ENCODE data around the gene FAM168A. TPM values are rescaled to one million over a fixed set of nuclear protein-coding genes. Genes with fewer than 3 reads are reported as not detected.

Gene FAM168A, protein sequence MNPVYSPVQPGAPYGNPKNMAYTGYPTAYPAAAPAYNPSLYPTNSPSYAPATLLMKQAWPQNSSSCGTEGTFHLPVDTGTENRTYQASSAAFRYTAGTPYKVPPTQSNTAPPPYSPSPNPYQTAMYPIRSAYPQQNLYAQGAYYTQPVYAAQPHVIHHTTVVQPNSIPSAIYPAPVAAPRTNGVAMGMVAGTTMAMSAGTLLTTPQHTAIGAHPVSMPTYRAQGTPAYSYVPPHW
- 10 to 100 TPM; 42.2 to 50.6 (median 46.0) TPM for polyA plus RNA-seq (ENCODE audit: insufficient read length in 4 of 4)

DNA sequence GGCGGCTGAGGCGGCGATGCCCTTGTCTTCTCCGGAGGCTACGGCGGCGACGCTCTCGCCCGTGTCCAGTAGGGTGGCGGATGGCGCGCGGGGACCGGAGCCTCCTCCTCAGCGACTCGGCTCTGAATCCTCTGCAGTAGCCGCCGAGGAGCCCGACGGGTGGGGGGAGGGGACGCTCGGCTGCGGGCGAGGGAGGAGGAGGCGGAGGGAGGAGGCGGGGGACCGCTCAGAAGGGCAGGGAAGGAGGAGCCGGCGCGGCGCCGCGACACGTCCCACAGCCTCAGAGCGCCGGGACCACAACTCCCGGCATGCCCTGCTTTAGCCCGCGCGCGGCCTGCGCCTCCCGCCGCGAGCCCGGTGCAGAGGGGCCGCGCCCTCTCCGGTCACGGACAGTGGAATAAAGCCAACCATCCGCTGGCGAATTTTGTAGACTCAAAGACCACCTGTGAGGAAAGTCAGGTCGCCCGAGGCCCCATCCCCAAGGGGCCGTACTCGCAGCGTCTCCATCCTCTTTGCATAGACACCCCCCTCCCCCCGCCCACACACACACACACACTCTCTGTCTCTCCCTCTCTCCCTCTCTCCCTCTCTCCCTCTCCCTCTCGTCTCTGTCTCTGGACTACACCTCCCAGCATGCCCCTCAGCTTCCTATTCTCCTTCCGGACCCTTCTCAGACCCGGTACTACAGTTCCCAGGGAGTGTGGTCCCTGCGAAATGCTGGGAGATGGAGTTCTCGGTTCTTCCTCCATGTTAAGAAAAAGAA lies at the start of gene FAM168A:
Gene FAM168A (minus strand): TSS at position 157 of the 763 bp plus-strand sequence. CDS start 129,638 bp downstream, outside the sequence.
- peak; percentile 92 to 97 (median 94) for DNase-seq (ENCODE audit: low read depth in 4 of 4, low spot score in 3 of 4)

DNA sequence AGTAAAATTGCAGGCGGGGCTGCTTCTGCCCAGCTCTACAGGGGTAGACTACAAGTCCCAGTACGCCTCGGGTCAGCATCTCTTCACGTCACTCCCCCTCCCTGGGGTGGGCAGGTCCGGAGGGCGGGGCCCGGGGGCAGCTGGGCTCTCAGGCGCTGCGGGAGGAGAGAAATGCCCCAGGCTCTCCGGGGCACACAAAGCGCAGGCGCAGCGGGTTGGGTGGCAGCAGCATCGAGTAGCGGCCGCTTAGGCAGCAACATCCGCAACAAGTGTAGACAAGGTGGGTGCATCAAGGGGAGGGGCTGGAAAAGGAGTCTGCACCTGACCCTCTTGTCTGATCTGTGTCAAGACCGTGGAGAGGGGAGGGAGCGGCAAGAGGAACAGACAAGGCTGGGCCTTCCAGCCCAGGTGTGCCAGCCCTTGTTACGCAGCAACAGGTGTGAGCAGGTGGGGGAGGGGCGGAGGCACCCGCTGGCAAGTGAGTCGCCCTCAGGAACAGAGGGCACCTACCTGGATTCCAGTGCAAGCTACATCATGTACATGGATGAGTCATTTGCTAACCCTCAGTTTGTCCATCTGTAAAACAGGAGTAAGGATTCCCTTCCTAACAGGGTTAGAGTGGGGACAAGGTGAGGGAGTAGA lies 49.7 kb upstream of the FAM168A start:
- peak; percentile 59 to 71 (median 63) for DNase-seq (ENCODE audit: low read depth in 4 of 4, low spot score in 3 of 4)

GRCh38 chr11:73645972-73646631 lies 48.2 kb upstream of the FAM168A start, which contains the start of gene PLEKHB1:
TSS of gene PLEKHB1 (plus strand) at chr11:73646581. CDS start at chr11:73646609, 28 bp downstream.
- DNase-seq (ENCODE audit: low read depth in 4 of 4, low spot score in 3 of 4): no peak

- DNase-seq (ENCODE audit: low read depth in 4 of 4, low spot score in 3 of 4): no peak
Measured at GRCh38 chr11:73645121-73645969, 47.4 kb upstream of the FAM168A start.

GRCh38 chr11:73641668-73642067 lies 43.8 kb upstream of the FAM168A start:
- no peak for DNase-seq (ENCODE audit: low read depth in 4 of 4, low spot score in 3 of 4)

GRCh38 chr11:73640592-73640991 lies 42.7 kb upstream of the FAM168A start:
- DNase-seq (ENCODE audit: low read depth in 4 of 4, low spot score in 3 of 4): no peak

DNA sequence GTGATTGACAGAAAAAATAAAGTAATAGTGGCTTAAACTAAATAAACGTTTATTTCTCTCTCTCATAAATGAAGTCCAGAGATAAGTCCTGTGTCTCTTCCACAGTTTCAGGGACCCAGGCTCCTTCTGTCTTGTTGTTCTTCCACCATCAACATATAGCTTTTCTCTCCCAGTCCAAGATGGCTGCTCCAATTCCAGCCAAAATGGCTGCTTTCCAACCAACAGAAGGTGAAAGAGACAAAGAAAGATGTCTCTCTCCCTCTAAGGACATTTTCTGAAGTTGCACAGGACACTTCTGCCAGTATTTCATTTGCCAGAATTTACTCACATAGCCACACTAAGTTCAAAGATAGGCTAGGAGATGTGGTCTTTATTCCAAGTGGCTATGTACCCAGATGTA lies 39.1 kb upstream of the FAM168A start:
- DNase-seq (ENCODE audit: low read depth in 4 of 4, low spot score in 3 of 4): no peak

DNA sequence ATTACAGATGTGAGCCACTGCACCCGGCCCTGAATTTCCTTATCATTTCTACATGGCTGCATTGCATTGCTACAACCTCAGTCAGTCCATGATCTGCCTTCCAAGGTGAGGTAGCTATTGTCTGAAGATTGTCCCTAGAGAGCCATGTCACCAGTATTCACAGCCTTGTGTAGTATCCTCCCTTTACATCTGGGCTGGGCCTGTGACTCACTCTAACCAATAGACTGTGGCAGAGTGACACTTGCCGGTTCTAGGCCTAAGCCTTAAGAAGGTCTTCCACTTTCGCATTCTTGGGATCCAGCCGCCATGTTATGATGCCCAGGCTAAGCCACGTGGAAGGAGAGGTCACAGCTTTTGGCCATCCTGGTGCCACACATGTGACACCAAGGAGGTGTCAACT lies 38.3 kb upstream of the FAM168A start:
- no peak for DNase-seq (ENCODE audit: low read depth in 4 of 4, low spot score in 3 of 4)

DNA sequence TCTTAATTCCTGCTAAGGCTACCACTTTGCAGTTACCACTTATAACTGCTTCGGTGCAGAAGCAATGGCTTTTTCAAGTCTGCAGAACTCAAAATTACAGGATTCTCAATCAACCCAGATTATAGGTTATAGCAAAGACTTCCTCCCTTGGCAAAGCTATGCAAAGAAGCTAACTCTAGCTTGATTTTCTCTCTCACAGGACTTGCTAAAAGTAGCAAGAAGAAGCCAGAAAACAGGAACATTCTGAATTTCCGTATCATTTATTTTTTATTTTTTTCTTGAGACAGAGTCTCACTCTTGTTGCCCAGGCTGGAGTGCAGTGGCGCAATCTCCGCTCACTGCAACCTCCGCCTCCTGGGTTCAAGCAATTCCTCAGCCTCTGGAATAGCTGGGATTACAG lies 37.8 kb upstream of the FAM168A start:
- DNase-seq (ENCODE audit: low read depth in 4 of 4, low spot score in 3 of 4): no peak

DNA sequence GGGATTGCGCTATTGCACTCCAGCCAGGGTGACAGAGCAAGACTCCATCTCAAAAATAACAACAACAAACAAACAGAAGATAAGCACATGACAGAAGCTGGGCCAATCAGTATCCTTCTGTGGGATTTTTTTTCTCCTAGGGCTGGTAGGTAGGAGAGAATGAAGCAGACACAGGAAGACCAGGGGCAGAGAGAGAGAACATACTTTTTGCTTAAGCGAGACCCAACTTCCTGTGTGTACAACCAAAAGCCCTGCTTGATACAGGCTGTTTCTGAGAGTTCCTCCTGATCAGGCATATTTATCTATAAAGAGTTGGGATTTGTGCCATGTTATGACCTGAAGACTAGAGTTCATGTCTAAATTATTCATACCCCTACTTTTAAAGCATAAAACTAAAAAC lies 36.1 kb upstream of the FAM168A start:
- no peak for DNase-seq (ENCODE audit: low read depth in 4 of 4, low spot score in 3 of 4)

GRCh38 chr11:73632996-73633395 lies 35.1 kb upstream of the FAM168A start:
- DNase-seq (ENCODE audit: low read depth in 4 of 4, low spot score in 3 of 4): no peak

DNA sequence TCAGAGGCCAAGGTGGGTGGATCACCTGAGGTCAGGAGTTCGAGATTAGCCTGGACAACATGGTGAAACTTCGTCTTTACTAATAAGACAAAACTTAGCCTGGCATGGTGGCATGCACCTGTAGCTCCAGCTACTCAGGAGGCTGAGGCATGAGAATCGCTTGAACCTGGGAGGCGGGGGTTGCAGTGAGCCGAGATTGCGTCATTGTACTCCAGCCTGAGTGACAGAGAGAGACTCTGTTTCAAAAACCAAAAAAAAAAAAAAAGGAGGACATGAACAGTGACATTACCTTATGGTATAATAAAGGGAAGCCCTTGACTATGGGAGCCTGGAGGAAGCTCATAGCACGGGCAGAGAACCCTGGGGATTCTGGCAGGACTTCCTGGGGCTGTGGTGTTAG lies 32.0 kb upstream of the FAM168A start:
- DNase-seq (ENCODE audit: low read depth in 4 of 4, low spot score in 3 of 4): no peak

DNA sequence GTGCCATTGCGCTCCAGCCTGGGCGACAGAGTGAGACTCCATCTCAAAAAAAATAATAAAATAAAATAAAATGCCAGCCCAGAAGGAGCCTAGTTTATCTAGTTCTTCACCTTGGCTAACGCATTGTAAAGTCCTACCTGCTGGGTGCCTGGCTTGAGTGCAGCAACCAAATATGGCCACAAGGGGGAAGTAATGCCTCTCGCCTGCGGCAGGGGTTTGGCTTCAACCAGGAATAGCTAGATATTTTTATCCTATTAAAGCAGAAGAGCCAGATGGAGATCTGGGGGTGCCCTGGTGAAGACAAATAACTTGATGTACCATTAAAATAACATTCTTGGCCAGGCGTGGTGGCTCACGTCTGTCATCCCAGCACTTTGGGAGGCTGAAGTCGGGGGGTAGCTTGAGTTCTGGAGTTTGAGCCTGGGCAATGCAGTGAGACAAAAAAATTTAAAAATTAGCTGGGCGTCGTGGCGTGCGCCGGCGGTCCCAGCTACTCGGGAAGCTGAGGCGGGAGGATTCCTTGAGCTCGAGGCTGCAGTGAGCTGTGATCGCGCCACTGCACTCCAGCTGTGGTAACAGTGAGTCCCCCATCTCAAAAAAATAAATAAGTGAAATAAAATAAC lies 27.9 kb upstream of the FAM168A start:
- DNase-seq (ENCODE audit: low read depth in 4 of 4, low spot score in 3 of 4): peak in 1 of 4 donors; percentile 56

DNA sequence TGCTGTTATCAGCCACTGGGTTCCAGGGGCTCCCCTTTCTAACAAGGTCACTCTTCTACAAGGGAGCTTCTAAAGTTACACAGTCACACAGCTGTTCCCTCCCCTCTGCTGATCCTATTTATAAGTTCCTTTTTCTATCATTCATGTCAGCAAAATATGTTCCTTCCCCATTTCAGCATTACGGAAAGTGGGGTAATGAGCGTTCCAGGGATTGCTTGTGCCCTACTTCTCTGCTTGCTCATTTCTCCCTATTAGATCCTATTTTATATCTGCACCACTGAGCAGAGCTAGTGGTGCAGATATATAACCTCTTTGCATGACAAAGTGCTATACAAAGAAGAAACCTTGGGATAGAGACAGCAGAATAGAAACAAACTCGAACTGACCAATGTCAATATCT lies 25.8 kb upstream of the FAM168A start:
- no peak for DNase-seq (ENCODE audit: low read depth in 4 of 4, low spot score in 3 of 4)

DNA sequence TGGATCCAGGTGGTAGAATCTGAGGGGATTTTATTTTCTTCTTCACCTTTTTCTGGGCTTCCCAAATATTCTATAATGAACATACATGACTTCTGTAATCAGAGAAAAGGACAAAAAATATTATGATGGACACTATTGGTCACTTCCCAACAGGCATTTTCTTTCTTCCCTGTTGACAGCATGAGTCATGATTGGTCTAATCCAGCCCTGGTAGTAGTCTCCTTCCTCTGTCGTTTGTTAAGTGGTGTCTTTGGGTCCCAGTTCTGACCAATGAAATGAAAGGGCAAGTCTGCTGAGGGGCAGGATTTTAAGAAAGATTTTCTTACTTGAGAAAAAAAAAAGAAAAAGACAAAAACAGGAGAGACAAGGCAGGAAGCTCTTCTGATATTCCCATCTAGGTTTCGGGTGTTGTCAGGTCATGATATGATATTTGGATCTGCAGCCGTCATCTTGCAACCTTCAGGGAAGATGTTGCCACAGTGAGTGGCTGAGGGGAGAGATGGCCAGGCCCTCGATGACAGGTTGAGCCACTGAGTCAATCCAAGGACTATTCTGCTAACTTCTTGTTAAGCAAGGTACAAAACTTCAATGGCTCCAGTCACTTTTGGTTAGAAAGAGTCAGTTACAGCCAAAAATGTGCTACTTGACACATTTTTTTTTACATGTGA lies 25.1 kb upstream of the FAM168A start:
- no peak for DNase-seq (ENCODE audit: low read depth in 4 of 4, low spot score in 3 of 4)

GRCh38 chr11:73614591-73614990 lies 16.7 kb upstream of the FAM168A start:
- DNase-seq (ENCODE audit: low read depth in 4 of 4, low spot score in 3 of 4): no peak

GRCh38 chr11:73612601-73613140 lies 14.8 kb upstream of the FAM168A start:
- no peak for DNase-seq (ENCODE audit: low read depth in 4 of 4, low spot score in 3 of 4)

- no peak for DNase-seq (ENCODE audit: low read depth in 4 of 4, low spot score in 3 of 4)
Measured at GRCh38 chr11:73598719-73599379, 937 bp upstream of the FAM168A start.

Data from left renal pelvis (tissue), 4 donors.